Right forelimb (tissue), 1 donor: Measurements from ENCODE around the gene RAB21.
"Not testable (repeated sequence)": the region's sequence is repeated elsewhere in the genome, so short reads cannot be mapped to it uniquely, and the experiment has no call there.

ENCODE experiments used
- DNase-seq: peaks from one replicate; pipeline ENCODE4 v3.0.0-alpha.2; 2018

The RAB21 gene

GRCh38 chr12:71755146-71755892 lies 656 bp downstream of the RAB21 start:
- DNase-seq = no peak

- no peak for DNase-seq
Observed at GRCh38 chr12:71756054-71756690, 1.5 kb downstream of the RAB21 start.

GRCh38 chr12:71759941-71760340 lies 5.3 kb downstream of the RAB21 start:
- DNase-seq = no peak

- DNase-seq = no peak
Observed at GRCh38 chr12:71760471-71760870, 5.8 kb downstream of the RAB21 start.

GRCh38 chr12:71761354-71761753 lies 6.7 kb downstream of the RAB21 start:
- DNase-seq = not testable (repeated sequence)

- DNase-seq = no peak
Observed at GRCh38 chr12:71763677-71764379, 9.2 kb downstream of the RAB21 start.

- DNase-seq = no peak
Observed at GRCh38 chr12:71764587-71765321, 10.1 kb downstream of the RAB21 start.

- DNase-seq = no peak
Observed at GRCh38 chr12:71766202-71766601, 11.5 kb downstream of the RAB21 start.

GRCh38 chr12:71767183-71767582 lies 12.5 kb downstream of the RAB21 start:
- no peak for DNase-seq

- no peak for DNase-seq
Observed at GRCh38 chr12:71768900-71769299, 14.2 kb downstream of the RAB21 start.

GRCh38 chr12:71771069-71771468 lies 16.4 kb downstream of the RAB21 start:
- no peak for DNase-seq

- DNase-seq = no peak
Observed at GRCh38 chr12:71772735-71773134, 18.1 kb downstream of the RAB21 start.

GRCh38 chr12:71780237-71780822 lies 25.7 kb downstream of the RAB21 start:
- peak; percentile 56 for DNase-seq

GRCh38 chr12:71782017-71782416 lies 27.4 kb downstream of the RAB21 start:
- DNase-seq = no peak

- DNase-seq = no peak
Observed at GRCh38 chr12:71786829-71787228, 32.2 kb downstream of the RAB21 start.

- no peak for DNase-seq
Observed at GRCh38 chr12:71787580-71787979, 32.9 kb downstream of the RAB21 start.

GRCh38 chr12:71790331-71790730 lies 35.7 kb downstream of the RAB21 start:
- no peak for DNase-seq

- no peak for DNase-seq
Observed at GRCh38 chr12:71791473-71792150, 36.9 kb downstream of the RAB21 start.

GRCh38 chr12:71792599-71792998 lies 37.9 kb downstream of the RAB21 start:
- DNase-seq = no peak

- no peak for DNase-seq
Observed at GRCh38 chr12:71795901-71796300, 41.2 kb downstream of the RAB21 start.

- no peak for DNase-seq
Observed at GRCh38 chr12:71797531-71797930, 42.9 kb downstream of the RAB21 start.

- DNase-seq = no peak
Observed at GRCh38 chr12:71799106-71799505, 44.4 kb downstream of the RAB21 start.
